Fibroblast of the aortic adventitia (primary cell): ENCODE data around the gene UNC5C. TPM values are rescaled to one million over a fixed set of nuclear protein-coding genes. Genes with fewer than 3 reads are reported as not detected.

ENCODE experiments used
- DNase-seq: peaks from one replicate; pipeline ENCODE4 v3.0.0-alpha.2; 2010; ENCODE audit warnings: low read depth
- H3K4me3 ChIP-seq: 2 replicates; pipeline ENCODE4 v1.5.1; 2011; ENCODE audit warnings: low read depth, mild to moderate bottlenecking, control low read depth, low read length, moderate library complexity
- total RNA-seq: library from RNA; depleted of rRNA; stranded (reverse); fragments of >200 nt; gene quantifications from 2 replicates; pipeline ENCODE4 v1.2.3, GENCODE V29; 2012; ENCODE audit warnings: low replicate concordance
- TF ChIP-seq, protein P1 (sequence below): IDR thresholded peaks from 2 replicates; pipeline ENCODE4 v1.5.1; 2011; ENCODE audit warnings: mild to moderate bottlenecking, low read length, control low read depth, inconsistent platforms; ENCODE audit not compliant: insufficient read depth

The UNC5C gene
- total RNA-seq, 1 donor, result 2.2 TPM

- H3K4me3 ChIP-seq, result no peak overlapping the region
- TF ChIP-seq, protein P1, sequence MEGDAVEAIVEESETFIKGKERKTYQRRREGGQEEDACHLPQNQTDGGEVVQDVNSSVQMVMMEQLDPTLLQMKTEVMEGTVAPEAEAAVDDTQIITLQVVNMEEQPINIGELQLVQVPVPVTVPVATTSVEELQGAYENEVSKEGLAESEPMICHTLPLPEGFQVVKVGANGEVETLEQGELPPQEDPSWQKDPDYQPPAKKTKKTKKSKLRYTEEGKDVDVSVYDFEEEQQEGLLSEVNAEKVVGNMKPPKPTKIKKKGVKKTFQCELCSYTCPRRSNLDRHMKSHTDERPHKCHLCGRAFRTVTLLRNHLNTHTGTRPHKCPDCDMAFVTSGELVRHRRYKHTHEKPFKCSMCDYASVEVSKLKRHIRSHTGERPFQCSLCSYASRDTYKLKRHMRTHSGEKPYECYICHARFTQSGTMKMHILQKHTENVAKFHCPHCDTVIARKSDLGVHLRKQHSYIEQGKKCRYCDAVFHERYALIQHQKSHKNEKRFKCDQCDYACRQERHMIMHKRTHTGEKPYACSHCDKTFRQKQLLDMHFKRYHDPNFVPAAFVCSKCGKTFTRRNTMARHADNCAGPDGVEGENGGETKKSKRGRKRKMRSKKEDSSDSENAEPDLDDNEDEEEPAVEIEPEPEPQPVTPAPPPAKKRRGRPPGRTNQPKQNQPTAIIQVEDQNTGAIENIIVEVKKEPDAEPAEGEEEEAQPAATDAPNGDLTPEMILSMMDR, result no peak
- DNase-seq, result no peak
Observed at GRCh38 chr4:95445251-95445650, 103.5 kb downstream of the UNC5C start.

GRCh38 chr4:95444812-95445211 is 104.0 kb downstream of the UNC5C start:
- TF ChIP-seq, protein P1, result no peak
- no peak for DNase-seq
- H3K4me3 ChIP-seq, result no peak overlapping the region

DNA sequence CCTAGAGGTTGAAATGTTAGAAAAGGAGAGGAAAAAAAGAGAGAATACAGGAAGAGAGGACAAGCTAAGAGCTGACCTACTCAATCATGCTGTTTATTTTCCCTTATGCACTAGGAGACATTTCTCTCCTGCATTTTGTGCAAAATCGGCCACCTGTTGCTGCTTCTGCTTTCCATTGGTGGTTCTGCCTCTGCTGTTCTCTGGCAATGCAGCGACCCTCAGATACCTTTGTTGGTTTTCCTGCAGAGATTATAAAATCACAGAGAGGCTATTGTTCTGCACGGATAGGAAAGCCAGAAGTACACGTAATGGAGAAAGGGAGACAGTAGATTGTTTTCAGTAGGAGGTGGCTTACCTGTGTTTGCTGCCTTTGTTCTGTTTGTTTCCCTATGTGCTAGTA is 108.9 kb downstream of the UNC5C start:
- TF ChIP-seq, protein P1, result no peak
- no peak overlapping the region for H3K4me3 ChIP-seq
- no peak for DNase-seq

DNA sequence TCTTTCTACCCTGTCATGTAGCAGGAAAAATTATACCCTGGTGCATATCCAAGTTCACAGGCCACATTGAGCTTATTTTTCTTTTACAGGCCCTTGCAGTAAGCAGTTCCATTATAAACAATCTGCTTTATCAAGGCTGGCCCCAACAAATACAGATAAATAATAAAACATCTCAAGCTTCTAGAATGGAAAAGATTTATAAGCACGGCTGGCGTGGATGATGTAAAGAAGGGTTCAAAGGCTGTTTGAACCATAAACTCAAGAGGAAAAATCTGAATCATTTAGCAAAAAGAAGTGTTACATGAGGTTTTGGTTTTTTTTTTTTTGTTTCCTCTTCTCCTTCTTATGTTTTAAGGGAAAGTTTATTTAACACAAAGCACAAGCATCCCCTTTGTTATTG is 109.7 kb downstream of the UNC5C start:
- DNase-seq, result no peak
- TF ChIP-seq, protein P1, result no peak
- H3K4me3 ChIP-seq, result no peak overlapping the region

GRCh38 chr4:95432466-95432865 is 116.3 kb downstream of the UNC5C start:
- no peak overlapping the region for H3K4me3 ChIP-seq
- TF ChIP-seq, protein P1, result no peak
- no peak for DNase-seq

DNA sequence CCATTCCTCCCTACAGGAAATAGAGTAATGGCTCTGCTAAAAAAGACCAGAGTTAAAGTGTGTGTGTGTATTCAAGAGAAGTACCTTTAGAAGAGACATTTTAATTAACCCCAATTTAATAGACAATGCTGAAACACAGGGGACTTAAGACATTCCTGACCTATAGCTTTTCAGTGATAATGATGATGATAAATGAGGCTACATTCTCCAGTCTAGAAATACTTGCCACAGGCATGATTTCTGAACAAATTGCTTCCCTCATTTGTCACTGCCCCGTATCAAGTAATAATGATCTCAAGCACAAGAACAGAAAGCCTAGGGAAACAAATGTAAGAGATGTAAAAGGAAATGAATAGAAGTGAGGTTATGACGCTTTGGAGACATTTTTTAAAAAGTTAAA is 117.1 kb downstream of the UNC5C start:
- TF ChIP-seq, protein P1, result no peak
- no peak overlapping the region for H3K4me3 ChIP-seq
- no peak for DNase-seq

DNA sequence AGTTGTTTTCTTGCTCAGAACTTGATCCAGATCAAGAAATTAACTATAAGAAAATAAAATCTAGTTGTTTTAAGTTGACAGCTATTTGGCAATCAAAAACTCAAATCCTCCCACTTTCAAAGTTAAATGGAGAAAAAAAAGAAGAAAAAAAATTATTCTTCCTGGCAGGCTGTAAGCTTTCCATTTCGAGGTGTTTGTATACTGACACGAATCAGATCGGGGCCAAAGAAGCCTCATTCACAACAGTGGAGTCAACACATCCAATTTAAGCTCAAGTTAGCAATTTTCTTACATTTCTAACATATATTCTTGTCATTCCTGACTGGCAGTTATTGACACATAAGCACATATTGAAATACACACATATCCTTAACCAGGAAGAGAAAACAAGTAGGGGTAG is 119.4 kb downstream of the UNC5C start:
- H3K4me3 ChIP-seq, result no peak overlapping the region
- TF ChIP-seq, protein P1, result no peak
- DNase-seq, result no peak
